ENCODE results near the gene PUSL1.
A peak's percentile ranks its signal among the peaks of the same experiment; 100 is the strongest.

The PUSL1 gene

DNA sequence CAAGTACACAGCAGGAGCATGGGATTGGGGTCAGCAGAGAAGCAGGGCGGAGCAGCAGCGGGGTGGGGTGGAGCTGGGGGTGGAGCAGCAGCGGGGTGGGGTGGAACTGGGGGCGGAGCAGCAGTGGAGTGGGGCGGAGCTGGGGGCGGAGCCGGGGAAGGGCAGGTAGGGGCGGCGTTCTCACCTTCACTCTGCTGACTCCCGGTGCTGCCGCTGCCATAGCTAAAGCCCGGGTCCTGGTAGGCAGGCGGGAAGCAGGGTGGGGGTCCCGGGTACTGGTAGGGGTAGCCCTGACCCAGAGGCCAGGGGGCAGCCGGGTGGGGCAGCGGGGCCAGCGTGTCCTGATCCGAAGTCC, 29.4 kb downstream of the PUSL1 start:
- DNase-seq (ENCODE audit: low read depth in 2 of 2): no peak

DNA sequence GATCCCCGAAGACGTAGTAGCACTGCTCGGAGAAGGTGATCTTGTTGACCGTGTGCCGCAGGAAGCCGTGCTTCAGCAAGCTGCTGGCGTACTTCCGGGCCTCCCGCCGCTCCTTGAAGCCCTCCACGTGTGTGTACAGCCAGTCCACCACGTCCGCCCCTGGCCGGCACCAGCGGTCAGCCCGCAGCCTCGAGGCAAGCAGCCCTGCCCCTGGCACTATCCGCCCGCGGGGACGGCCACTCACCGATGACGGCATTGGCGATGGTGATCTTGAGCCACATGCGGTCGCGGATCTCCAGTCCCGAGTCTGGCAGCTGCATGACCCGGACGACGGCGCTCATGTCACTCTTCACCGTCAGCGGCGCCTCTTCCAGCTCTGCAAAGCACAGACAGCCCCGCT, 29.9 kb downstream of the PUSL1 start:
- no peak for DNase-seq (ENCODE audit: low read depth in 2 of 2)

DNA sequence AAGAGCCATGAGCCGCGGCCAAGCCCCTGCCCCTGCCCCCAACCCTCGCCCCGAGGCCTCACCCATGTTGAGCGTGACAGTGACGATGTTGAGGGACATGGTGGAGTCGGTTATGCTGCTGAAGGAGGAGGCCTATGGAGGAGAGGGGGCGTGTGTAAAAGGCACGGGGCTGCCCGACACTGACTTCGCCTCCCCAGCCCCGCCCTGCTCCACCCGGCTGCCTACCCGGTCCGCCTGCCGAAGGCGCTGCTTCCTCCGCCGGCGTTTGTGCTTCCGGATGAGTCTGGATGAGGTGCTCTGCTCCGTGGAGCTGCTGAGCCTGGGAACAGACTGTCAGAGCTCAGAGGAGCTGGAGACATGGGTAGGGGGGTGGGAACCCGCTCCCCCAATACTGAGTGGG, 31.8 kb downstream of the PUSL1 start:
- DNase-seq (ENCODE audit: low read depth in 2 of 2): no peak

DNA sequence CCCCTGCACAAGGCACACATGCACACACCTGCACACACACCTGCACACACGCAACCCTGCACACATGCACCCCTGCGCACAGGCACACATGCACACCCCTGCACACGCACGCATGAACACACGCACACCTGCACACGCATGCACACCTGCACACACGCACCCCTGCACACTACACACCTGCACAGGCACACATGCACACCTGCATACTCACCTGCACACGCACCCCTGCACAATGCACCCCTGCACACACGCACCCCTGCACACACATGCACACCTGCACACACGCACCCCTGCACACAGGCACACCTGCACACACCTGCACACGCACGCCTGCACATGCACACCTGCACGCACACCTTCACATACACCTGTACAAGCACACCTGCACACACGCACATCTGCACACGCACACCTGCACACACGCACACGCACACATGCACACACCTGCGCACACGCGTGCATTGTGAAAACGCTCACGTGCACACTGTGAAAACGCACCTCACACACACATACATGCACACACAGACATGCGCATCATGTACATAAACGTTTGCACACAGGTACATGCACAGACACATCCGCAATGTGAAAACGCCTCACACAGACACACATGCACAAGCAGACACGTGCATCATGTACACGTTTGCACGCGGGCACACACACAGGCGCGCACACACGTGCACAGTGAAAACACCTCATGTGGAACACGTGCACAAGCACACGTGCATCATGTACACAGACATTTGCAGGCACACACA, 32.6 kb downstream of the PUSL1 start:
- DNase-seq (ENCODE audit: low read depth in 2 of 2): no peak

DNA sequence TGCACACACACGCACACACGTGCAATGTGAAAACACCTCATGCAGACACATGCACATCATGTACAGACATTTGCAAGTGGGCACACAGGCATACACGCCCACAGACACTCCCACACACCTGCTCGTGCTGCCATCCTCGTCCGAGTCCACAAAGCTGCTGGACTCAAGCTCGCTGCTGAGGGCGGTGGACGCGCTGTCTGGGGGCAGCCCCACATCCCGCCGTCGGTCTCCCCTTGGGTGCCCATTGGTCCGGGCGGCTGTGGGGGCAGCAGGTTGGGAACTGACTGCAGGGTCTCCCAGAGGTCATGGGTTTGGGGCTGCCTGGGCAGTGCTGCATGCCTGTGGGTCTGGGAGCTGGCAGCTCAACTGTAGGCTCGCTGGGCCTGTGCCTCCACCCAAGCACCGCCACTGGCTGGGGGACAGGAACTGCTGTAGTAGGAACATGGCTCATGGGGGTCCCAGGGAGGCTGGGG, 33.2 kb downstream of the PUSL1 start:
- no peak for DNase-seq (ENCODE audit: low read depth in 2 of 2)

DNA sequence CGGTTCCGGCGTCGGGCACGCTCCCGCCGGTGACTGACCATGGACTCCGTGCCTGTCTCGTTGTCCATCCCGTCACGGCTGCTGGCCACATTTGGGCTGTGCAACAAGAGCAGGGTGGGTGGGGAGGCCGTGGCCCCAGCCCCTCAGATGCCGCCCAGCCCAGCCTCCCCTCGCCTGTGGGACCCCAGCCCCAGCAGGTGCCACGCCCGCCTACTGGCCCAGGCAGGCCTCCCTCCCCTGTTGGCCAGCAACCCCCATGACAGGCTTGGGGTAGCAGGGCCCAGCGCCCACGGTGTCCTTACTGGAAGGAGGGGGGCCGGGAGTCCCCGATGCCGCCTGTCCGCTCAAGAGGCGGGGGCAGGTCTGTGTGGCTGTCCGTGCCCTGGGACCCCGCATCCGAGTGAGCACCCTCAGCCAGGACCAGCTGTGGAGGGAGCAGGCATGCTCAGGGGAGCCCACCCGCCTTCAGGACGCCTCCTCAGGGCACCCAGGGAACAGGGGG, 33.7 kb downstream of the PUSL1 start:
- no peak for DNase-seq (ENCODE audit: low read depth in 2 of 2)

DNA sequence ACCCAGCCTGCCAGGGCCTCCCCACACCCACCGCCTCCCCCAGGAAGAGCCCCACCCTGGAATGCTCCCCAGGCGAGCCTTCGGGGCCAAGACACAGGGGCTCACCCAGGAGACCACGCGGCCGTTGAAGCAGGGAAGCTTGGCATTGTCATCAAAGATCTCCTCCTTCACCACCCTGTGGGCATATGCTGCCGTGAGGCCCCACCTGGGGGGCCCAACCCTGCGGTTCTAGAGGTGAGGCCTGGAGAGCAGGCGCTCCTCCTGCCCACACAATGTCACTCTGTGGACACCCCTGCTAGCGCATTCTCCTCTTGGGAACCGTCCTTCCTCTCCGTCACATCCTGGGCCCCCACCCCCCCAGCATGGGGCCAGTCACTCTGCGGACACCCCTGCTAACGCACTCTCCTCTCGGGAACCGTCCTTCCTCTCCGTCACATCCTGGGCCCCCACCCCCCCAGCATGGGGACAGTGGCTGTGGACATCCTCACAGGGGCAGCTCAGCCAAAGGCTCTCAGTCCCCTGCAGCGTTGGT, 34.3 kb downstream of the PUSL1 start:
- DNase-seq (ENCODE audit: low read depth in 2 of 2): no peak

DNA sequence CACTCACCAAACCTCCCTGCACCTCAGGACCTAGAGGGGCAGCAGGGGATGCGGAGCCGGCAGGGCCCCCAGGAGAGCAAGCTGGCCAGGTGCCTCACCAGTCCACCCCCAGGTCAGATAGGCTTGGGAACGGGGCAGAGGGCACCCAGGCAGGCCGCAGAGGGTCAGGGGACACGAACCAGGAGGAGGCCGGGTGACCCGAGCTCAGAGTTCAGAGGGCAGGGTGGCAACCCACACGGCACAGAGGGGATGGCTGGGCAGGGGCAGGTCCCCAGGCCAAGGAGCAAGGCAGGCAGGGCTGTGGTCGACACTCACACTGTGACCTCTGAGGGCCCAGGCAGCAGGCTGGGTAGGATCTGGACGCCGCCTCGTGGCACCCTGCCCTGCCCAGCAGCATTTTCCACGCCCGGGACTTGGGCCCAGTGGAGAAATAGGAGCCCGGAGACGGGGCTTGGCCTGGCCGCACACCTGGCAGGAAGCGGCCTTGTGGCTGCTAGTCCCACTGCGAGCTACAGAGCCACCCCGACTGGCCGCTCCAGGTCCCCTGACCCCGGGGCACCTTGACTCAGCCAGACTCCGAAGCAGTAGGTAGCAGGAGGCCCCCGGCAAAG, 35.5 kb downstream of the PUSL1 start:
- no peak for DNase-seq (ENCODE audit: low read depth in 2 of 2)

DNA sequence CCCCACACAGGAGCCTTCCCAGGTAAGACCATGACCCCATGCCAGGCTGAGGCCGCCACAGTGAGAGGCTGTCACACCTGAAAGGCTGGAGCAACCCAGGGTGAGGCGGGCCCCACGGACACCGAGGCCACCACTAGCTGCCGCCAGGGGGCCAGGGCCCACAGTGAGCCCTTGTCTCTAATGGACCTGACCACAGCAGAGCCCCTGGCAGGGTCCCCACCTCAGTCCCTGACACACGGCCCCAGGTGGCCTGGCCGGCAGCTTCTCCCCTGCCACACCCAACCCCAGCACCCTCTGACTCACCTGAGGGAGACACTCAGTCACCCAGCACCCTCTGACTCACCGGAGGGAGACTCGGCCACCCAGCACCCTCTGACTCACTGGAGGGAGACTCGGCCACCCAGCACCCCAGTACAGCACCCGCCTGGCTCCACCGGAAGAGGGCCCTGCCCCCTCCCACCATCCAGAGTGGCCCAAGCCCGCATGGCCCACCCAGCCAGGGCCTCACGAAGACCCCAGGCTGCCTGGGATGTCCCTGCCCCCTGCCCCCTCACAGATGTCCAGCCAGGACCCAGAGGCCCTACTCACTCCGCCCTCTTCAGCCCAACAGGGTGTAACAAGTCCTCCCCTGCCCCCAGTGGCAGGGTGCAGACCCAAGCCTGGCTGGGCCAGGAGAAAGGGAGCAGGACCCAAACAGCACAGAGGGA, 36.4 kb downstream of the PUSL1 start:
- DNase-seq (ENCODE audit: low read depth in 2 of 2): peak; percentile 23 to 57

DNA sequence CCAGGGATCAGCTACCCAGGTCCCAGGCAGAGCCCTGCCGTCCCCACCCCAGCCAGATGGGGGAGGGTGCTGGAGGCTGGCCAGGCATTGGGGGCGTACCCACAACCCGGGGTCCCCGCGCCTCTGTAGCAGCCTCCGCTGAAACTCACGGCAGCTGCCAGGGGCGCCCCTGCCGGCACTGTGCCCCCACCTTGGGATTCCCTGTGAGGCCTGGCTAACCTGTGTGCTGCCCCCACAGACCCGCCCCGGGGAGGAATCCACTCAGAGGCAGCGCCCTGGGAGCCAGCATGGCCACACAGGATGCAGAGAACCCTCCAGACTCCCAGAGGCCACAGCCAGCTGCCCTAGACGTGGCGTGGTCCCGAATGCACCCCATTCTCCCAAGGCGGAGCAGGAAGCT, 37.0 kb downstream of the PUSL1 start:
- no peak for DNase-seq (ENCODE audit: low read depth in 2 of 2)

DNA sequence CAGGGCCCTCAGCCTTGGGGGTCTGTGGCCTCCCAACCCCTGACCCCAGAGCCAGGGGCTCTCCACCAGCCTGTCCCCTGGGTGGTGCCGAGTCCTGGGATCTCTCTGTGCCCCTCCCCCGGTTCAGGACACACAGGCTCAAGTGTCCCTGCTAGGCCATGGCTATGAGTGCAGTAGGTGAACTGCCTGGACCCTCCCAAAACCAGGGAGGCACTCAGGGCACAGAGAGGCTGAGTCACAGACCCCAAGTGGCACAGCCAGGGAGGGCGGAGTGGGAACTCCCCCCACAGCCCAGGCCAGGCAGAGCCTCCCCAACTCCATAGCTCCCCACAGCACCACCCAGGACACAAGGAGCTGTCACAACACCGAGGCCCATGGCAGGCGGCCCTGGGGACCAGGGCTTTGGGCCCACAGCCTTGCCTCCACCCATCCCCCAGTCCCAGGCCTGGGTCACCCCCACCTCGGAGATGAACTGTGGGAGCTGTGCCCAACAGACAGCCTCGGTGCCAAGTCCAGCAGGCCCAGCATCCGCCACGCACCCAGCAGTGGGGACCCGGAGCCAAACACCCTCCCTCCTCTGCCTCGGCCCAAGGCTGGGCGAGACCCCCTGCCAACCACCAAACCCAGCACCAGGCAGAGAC, 37.6 kb downstream of the PUSL1 start:
- no peak for DNase-seq (ENCODE audit: low read depth in 2 of 2)

DNA sequence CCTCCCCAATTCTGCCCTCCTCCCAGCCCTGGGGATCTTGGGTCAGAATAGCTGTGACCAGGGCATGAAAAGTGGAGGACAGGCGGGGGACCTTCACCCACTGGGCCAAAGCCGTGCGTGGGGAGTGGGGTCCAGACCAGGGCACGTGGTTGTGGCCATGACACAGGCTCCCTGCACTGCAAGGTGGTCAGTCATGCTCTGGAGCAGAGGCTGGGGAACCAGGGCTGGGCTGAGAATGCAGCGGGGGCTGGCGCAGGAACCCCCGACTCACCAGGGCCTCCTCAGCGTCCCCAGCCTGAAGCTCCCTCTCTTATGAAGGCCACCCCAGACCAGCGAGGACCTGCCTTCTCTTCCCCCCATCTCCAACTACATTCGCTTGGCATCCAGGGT, 38.1 kb downstream of the PUSL1 start:
- no peak for DNase-seq (ENCODE audit: low read depth in 2 of 2)

DNA sequence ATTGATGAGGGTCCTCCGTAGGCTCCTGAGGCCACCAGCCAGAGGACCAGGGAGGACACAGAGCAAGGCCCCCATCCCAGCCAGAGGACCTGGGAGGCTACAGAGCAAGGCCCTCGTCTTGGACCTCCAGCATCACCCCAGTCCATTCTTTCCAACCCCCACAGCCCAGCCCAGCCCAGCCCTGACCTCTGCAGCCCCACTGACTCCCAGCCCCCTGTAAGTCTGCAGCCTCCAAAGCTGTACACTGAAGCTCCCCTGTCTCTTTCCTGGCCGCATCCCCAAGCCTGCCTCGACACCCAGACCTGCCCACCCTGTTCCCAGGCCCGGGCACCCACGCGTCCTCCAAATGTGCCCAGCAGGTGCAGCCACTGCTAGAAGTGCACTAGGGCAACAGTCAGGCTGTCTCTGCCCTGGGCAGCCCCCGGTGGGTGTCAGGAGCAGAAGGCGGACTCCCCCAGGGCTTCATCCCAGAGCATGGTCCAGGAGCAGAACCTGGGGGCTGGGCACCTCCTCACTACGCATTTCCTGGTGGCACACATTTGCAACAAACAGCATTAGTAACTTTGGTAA, 38.7 kb downstream of the PUSL1 start:
- no peak for DNase-seq (ENCODE audit: low read depth in 2 of 2)

DNA sequence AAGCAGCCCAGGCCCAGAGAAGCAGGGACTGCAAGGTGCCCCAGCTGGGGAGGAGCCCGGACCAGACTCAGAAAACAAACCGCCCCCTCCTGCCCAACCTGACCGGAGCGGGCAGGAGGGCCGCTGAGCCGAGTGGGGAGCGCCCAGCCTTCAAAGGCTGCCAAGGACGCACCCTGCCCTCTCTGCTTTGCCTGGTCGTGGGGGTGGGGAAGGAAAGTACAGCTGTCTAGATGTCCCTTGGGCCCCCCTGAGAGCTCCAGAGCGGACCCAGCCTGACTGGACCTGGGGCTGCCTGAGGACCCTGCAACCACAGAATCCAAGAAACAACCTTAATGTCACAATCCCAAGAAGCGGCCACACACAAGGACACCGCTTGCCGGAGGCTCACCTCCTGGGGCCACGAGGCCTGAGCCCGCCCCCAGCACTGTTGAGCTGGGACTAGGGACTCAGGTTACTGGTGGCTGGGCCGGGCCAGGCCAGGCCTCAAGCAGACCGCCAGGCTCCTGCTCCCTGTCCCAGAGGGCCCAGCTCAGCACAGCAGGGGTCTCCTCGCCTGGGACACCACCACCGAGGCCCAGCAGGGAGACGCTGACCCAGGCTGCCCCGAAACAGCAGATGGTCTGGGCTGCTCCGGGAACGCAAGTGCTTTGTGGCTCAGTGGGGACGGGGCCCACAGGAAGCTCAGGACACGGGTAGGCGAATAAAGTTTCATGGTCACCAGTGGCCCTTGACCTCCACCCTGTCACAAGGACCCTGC, 39.4 kb downstream of the PUSL1 start:
- DNase-seq (ENCODE audit: low read depth in 2 of 2): no peak

DNA sequence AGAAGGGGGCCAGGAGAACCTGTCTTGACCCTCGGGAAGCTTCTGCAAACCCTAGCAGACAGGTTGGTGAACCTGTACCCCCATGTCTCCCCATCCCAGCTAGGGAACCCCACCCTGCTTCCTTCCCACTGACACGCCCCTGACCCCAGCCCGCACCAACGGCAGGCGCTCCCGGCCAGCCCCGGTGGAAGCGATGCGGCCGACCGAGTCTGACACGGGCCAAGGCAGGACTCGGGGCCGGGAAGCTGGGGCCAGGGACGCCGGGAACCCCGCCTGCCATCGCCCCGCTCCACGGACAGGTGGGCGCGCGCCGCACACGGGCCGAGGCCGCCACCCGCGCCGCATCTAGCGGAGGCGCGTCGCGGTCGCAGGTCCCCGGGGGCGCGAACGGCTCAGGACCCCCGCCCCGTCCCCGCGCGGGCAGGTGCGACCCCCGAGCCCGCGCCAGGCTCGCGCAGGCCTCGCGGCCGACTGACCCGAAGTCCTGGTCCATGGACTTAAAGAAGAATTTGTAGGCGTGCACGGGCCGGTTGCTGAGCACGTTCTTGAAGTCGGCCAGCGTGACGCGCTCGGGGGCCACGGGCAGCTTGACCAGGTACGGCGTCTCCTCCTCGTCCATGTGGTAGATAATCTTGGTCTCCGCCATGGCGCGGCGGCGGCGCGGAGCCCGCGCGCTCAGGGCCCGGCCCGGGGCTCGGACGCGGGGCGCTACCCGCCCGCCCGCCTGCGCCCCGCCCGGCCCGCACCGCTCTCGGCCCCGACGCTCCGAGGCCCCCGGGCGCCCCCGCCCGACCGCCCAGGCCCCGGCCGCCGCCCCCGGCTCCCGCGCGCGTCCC, 40.2 kb downstream of the PUSL1 start:
- DNase-seq (ENCODE audit: low read depth in 2 of 2): no peak

DNA sequence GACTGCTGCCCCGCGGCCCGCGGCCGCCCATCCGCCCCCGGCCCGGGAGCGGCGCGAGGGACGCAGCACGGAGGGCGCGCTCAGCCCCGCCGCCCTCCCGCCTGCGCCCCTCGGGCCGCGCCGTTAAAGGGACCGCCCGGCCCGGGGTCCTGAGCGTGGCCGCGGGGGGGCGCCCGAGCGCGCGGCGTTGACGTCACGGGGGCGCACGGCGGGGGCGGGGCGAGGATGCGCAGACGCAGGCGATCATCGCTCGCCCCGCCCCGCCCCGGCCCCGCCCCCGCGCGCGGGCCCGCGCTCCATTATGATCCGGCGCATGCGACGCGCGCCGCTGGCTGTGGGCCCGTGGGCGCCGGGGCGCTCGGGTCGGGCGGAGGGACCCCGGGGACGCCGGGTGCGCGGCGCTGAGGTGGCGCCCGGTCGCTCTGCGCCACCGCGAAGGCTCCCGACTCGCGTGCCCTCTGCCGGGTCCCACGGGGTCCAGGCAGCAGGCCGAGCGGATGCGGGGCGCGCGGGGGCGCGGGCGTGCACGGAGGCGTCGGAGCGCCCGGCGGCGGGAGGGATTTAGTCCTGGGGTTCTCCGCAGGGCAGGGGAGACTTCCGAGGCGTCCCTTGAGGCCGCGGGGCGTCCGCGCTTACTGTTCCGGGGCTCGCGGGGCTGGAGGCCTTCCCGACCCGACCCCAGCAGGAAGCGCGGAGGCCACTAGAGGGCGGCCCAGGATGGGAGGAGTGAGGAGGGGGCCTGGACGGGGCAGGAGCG, 41.0 kb downstream of the PUSL1 start, which contains the start of gene DVL1:
DVL1 (minus strand) TSS at position 163 of the 757 bp plus-strand sequence. CDS start 353 bp downstream, outside the sequence.
- peak; percentile 17 to 53 for DNase-seq (ENCODE audit: low read depth in 2 of 2)

DNA sequence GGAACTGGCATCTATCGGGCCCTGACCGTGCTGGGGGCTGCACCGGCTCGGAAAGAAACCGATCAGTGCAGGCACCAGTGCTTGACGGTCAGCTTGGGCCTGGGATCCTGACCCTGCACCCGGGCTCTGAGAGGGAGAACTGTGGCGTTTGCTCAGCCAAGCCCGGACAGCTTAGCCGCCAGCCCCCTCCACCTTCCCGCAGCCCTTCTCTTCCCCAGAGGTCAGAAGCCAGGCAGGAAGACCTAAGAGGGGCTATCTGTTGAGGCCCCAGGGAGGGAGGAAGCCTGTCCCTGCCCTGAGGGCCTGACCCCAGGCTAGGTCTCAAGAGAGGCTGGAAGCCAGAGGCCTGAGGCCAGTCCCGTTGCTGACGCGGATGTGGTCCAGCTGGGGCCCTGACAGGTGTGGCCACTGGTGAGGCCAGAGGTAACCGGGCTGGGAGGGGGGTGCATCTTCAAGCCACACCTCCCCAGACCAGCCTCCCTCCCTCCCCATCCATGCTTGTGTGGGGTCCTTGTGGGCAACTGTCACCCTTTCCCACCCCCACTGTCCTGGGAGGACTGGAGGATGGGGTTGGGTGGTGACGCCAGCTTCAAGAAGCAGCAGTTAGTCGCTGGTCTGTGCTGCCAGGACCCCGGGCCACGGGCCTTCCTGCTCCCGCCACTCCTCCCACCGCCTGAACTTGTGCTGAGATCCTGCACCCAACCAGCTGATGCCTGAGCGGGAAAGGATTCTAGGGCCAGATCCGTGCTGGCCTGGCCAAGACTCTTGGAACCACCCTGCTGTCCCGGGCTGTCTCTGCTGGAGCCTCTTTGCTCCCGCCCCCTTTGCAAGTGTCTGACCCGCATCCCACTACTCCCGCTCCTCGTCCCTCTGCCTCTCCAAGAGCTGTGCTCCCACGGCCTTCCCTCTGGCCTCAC, 43.4 kb downstream of the PUSL1 start:
- no peak for DNase-seq (ENCODE audit: low read depth in 2 of 2)

DNA sequence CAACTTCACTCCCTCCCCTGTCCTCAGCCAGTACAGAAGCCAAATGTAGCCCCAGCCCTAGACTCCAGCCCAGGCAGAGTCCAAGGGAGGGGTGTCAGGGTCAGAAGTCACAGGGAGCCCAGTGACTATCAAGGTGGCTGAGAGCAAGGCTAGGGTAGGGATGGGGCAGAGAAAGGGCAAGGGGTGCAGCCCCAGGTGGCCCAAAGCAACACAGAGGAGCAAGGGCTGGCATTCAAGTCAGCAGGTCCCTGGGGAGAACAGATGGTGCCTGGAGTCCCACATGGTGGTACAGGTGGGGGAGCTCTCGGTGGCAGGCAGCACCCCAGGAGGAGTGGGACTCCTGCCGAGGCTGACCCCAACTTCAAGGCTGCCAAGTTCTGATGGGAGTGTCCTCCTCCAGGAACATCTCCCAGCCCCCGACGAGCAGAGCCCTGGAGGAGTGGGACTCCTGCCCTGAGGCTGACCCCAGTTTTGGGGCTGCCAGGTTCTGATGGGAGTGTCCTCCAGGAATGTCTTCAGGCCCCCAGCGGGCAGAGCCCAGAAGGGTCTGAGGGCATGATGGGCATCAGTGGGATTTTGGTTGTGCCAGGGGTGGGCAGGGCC, 44.5 kb downstream of the PUSL1 start:
- DNase-seq (ENCODE audit: low read depth in 2 of 2): no peak
